ENCODE results near the gene GRIP2. TPM values are rescaled to one million over a fixed set of nuclear protein-coding genes. Genes with fewer than 3 reads are reported as not detected.
A peak's percentile ranks its signal among the peaks of the same experiment; 100 is the strongest.

GRIP2 gene
- polyA plus RNA-seq, 1 experiment, result not detected

- Histone ChIP-seq H3K4me3 (ENCODE audit: low read depth, low read length) (no peak overlapping the region), H3K27me3 (ENCODE audit: control insufficient read depth, insufficient read depth, low read length) (no peaks in the 10 kb centered on the region), H3K27ac (ENCODE audit: low read depth, low read length) (peak overlapping the region; percentile 82), H3K9me3 (ENCODE audit: control insufficient read depth, insufficient read depth, low read length) (no peaks in the 10 kb centered on the region)
- DNase-seq (ENCODE audit: low read depth, low spot score), result no peak
- TF ChIP-seq, protein P1, sequence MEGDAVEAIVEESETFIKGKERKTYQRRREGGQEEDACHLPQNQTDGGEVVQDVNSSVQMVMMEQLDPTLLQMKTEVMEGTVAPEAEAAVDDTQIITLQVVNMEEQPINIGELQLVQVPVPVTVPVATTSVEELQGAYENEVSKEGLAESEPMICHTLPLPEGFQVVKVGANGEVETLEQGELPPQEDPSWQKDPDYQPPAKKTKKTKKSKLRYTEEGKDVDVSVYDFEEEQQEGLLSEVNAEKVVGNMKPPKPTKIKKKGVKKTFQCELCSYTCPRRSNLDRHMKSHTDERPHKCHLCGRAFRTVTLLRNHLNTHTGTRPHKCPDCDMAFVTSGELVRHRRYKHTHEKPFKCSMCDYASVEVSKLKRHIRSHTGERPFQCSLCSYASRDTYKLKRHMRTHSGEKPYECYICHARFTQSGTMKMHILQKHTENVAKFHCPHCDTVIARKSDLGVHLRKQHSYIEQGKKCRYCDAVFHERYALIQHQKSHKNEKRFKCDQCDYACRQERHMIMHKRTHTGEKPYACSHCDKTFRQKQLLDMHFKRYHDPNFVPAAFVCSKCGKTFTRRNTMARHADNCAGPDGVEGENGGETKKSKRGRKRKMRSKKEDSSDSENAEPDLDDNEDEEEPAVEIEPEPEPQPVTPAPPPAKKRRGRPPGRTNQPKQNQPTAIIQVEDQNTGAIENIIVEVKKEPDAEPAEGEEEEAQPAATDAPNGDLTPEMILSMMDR (IDR thresholded peaks at IDR 0.05; ENCODE audit: low read depth, low read length), result no peak
- ChIA-PET CTCF (interaction anchor here (4.4 kb wide), 1 partner anchor 268 kb away, joined by 38 read pairs; no protein-coding TSS in a partner anchor), POLR2A (no interaction called here)
These were observed 68.5 kb downstream of the GRIP2 start for GRCh38 chr3:14471690-14472089.

- no peak for DNase-seq (ENCODE audit: low read depth, low spot score)
- Histone ChIP-seq H3K9me3 (ENCODE audit: control insufficient read depth, insufficient read depth, low read length) (no peaks in the 10 kb centered on the region), H3K27ac (ENCODE audit: low read depth, low read length) (no peak overlapping the region), H3K4me3 (ENCODE audit: low read depth, low read length) (no peak overlapping the region), H3K27me3 (ENCODE audit: control insufficient read depth, insufficient read depth, low read length) (no peaks in the 10 kb centered on the region)
- TF ChIP-seq, protein P1 (IDR thresholded peaks at IDR 0.05; ENCODE audit: low read depth, low read length), result no peak
- CTCF ChIA-PET, result interaction anchor here (1.0 to 4.4 kb wide), 2 partner anchors 38 to 268 kb away, joined by 9 to 38 read pairs; no protein-coding TSS in a partner anchor
- POLR2A ChIA-PET, result no interaction called here
These were observed 69.1 kb downstream of the GRIP2 start for GRCh38 chr3:14471016-14471415.

GRCh38 chr3:14470461-14470860 is 69.7 kb downstream of the GRIP2 start:
- CTCF ChIA-PET, result interaction anchor here (1.0 to 4.4 kb wide), 2 partner anchors 39 to 267 kb away, joined by 9 to 38 read pairs; no protein-coding TSS in a partner anchor
- TF ChIP-seq, protein P1 (IDR thresholded peaks at IDR 0.05; ENCODE audit: low read depth, low read length), result no peak
- no peak overlapping the region for H3K27ac ChIP-seq (ENCODE audit: low read depth, low read length)
- no peaks in the 10 kb centered on the region for H3K9me3 ChIP-seq (ENCODE audit: control insufficient read depth, insufficient read depth, low read length)
- H3K27me3 ChIP-seq (ENCODE audit: control insufficient read depth, insufficient read depth, low read length), result no peaks in the 10 kb centered on the region
- POLR2A ChIA-PET, result no interaction called here
- DNase-seq (ENCODE audit: low read depth, low spot score), result no peak
- H3K4me3 ChIP-seq (ENCODE audit: low read depth, low read length), result no peak overlapping the region

DNA sequence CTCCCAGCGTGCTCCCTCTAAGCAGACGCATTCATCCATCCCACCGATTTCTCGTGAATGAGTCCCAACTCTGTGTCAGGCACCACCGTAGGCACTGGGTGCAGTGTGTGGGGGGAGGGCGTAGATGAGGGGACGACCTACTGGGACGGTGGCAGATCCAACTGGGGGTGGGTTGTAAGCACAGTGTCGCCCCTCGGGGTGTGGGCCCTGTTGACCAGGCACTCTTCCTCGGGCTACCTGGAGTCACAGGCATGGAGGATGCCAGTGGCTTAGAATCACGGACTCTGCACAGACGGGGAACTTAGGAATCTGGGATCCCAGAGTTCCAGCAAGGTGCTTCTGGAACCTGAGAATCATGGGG is 71.5 kb downstream of the GRIP2 start:
- TF ChIP-seq, protein P1 (IDR thresholded peaks at IDR 0.05; ENCODE audit: low read depth, low read length), result no peak
- Histone ChIP-seq H3K27me3 (ENCODE audit: control insufficient read depth, insufficient read depth, low read length) (no peaks in the 10 kb centered on the region), H3K27ac (ENCODE audit: low read depth, low read length) (no peak overlapping the region), H3K4me3 (ENCODE audit: low read depth, low read length) (no peak overlapping the region), H3K9me3 (ENCODE audit: control insufficient read depth, insufficient read depth, low read length) (no peaks in the 10 kb centered on the region)
- no peak for DNase-seq (ENCODE audit: low read depth, low spot score)
- CTCF ChIA-PET, result interaction anchor here (0.6 to 3.9 kb wide), 25 partner anchors 9 to 977 kb away, joined by 3 to 153 read pairs (median 4); no protein-coding TSS in a partner anchor
- POLR2A ChIA-PET, result interaction anchor here (0.6 kb wide), 1 partner anchor 265 kb away, joined by 3 read pairs; no protein-coding TSS in a partner anchor

DNA sequence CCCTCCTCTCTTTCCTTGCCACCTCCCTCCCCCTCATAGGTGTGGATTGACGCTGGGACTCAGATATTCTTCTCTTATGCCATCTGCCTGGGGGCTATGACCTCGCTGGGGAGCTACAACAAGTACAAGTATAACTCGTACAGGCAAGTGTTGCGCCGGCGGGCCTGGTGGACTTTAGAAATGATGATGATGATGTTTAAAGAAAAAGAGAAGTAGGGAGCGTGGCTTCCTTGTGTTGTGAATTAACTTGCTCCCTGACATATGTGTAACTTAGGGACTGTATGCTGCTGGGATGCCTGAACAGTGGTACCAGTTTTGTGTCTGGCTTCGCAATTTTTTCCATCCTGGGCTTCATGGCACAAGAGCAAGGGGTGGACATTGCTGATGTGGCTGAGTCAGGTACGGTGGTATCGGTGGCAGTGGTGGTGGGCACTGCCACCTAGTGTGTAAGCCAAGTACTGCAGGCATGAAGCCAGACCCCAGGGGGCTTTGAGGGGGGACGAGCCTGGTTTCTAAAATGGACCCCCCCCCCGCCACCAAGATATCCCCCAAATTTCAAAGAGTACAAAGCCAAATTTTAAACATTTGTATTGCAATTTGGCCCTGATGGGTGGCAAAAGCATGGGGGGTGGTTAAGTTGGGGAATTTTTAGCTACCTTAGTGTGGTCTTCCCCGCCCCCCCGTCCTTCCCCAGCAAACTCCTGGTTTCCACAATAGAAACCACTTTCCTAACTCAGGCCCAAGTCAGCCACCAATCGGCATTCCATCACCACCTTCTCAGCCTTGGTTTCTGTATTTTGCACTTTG is 72.1 kb downstream of the GRIP2 start:
- TF ChIP-seq, protein P1 (IDR thresholded peaks at IDR 0.05; ENCODE audit: low read depth, low read length), result peak; percentile 87
- DNase-seq (ENCODE audit: low read depth, low spot score), result no peak
- CTCF ChIA-PET, result interaction anchor here (0.6 to 3.9 kb wide), 32 partner anchors 8 to 976 kb away, joined by 3 to 153 read pairs (median 4); no protein-coding TSS in a partner anchor
- no peak overlapping the region for H3K4me3 ChIP-seq (ENCODE audit: low read depth, low read length)
- no peak overlapping the region for H3K27ac ChIP-seq (ENCODE audit: low read depth, low read length)
- POLR2A ChIA-PET, result interaction anchor here (0.6 to 1.2 kb wide), 2 partner anchors 264 to 265 kb away, joined by 3 read pairs; no protein-coding TSS in a partner anchor
- H3K27me3 ChIP-seq (ENCODE audit: control insufficient read depth, insufficient read depth, low read length), result no peaks in the 10 kb centered on the region
- H3K9me3 ChIP-seq (ENCODE audit: control insufficient read depth, insufficient read depth, low read length), result no peaks in the 10 kb centered on the region

Data from AG04450 (cell line).